ENCODE measurements around the gene HLA-DQB1.
"Not testable (repeated sequence)": the region's sequence is repeated elsewhere in the genome, so short reads cannot be mapped to it uniquely, and the experiment has no call there.

The HLA-DQB1 gene

DNA sequence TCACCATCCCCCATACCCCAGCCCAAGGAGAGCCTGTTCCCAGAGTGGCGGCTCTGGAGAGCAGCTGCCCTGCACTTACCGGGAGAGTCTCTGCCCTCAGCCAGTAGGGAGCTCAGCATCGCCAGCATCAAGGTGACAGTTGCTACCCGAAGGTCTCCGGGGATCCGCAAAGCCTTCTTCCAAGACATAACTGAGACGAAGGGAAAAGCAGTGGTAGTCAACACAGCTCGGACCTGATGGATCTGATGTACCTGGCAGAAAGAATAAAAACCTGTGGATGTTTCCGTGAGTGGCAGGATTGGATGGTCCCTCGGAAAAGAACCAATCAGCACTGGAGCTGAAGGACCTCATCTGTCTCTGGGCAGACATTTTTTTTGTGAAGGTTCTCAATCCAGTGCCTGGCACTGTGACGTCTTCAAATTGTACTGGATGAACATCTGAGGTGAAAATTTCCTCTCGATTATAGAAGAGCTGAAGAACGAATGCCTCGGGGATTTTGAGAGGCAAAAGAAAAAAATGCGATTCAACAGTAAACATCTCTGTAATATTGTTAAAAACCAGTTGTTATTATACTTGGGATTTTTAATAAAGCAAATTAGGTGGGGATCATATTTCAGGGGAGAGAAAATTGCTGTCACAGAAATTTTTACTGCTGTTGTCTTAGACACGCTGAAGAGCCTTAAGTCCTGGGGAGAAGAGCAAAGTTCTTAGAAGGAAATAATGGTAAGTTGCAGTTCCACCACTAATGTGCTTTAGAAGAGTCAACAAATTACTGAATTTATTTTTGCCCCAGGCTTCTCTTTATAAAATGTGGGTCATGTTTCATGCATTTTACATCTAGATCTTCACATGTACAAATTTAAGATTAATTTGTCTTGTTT lies at the start of gene HLA-DQB1:
Gene HLA-DQB1 (minus strand): TSS at position 238 of the 881 bp plus-strand sequence. CDS start 50 bp downstream, at position 188.
- DNase-seq (ENCODE audit: low spot score): peak; percentile 74

DNA sequence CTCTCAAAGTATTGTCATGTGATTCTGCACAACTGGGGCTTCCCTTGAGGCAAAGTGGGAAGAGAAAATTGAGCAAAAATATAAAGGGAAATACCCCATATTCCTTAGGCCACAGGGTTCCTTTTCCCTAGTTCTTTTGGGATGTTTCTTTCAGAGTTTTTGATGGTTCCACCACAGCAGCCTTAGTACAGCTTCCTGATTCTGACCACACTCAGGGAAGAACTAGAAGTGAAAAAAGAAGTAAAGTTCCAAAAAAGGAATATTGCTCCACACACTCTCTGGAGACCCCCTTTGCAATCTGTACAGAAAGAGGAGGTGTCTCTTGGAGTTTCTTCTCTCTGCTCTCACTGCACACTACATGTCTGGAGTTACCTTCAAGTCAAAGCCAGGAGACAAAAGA lies 46.8 kb upstream of the HLA-DQB1 start:
- no peak for DNase-seq (ENCODE audit: low spot score)

DNA sequence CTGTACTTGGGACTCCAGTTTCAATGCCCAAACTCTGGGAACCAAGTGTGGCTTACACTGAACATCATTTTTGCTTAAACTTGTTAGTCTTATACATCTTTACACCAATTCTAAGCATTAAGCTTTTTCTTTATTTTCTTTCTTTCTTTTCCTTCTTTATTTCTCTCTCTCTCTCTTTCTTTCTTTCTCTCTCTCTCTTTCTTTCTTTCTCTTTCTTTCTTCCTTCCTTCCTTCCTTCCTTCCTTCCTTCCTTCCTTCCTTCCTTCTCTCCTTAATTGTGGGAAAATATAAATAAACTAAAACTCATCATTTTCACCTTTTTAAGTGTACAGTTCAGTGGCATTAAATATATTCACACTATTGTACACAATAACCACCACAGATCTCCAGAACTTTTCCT lies 43.2 kb upstream of the HLA-DQB1 start:
- DNase-seq (ENCODE audit: low spot score): no peak

DNA sequence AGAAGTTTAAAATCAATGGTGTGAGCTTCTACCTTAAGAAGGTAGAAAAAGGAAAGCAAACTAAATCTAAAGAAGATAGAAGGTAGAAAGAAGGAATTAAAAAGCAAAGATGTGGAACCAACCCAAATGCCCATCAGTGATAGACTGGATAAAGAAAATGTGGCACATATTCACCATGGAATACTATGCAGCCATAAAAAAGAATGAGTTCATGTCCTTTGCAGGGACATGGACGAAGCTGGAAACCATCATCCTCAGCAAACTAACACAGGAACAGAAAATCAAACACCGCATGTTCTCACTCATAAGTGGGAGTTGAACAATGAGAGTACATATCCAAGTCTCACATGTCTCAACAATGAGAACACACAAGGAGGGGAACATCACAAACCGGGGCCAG lies 38.7 kb upstream of the HLA-DQB1 start:
- not testable (repeated sequence) for DNase-seq (ENCODE audit: low spot score)

DNA sequence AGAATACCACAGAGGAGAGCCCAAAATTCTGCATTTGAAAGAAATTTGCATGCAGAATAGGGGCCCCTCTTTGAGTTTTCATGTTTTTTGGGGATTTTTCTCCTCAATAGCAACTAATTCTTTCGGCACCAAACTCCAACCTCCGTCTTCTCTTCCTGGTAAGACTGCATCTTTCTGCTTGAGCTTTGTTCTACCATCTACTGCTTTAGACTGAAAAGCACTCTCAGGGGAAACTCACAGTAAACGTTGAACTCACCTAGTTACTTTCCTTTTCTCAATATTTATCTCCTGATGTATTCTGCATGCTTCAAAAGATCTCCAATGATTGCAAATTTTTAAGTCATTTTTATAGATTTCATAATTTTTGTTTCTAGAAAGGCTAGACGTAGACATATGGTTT lies 36.9 kb upstream of the HLA-DQB1 start:
- no peak for DNase-seq (ENCODE audit: low spot score)

DNA sequence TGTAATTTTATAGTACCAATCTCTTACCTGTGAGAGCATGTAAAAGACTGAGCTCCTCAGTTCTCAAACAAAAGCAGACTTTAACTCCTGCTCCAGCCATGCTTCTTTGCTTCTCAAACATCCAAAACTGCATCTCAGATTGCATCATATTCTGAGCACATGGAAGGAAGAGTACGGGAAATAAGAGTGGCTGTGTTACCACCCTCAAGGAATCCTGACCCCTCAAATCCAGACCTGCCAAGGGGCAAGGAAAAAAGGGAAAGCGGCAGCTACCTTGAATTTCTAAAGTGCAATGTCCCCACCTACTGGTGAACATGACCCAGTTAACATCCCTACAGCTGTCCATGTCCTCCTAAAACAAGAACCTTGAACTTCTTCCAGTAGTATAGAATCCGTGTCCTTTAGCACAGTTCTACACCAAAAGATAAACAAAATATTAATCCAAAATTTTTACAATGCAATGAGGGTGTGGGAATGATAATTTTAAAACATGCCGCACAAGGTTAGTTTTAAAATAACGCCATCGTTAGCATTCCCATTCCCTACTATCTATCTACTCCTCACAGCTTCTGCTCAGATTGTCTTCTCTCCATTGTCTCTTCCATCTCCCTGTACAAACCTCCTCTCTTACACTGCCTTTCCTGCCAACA lies 34.1 kb upstream of the HLA-DQB1 start:
- DNase-seq (ENCODE audit: low spot score): peak; percentile 78

DNA sequence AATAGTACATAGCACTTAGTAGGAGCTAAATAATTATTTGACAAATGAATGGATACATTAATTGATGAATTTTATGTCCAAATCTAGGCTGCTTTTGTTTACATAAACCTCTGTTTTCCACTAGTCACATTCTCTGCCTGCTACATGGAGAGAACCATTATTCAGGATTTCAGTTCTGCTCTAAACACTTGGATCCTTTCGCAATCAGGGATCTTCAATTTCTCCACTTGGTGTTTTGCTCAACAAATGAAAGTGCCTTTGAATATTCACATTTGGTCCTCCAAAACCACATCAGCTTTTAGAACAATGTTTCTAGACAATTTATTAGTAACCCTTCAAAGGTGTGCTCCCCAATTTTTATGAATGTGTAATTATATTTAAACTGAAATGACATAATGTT lies 30.6 kb upstream of the HLA-DQB1 start:
- no peak for DNase-seq (ENCODE audit: low spot score)

DNA sequence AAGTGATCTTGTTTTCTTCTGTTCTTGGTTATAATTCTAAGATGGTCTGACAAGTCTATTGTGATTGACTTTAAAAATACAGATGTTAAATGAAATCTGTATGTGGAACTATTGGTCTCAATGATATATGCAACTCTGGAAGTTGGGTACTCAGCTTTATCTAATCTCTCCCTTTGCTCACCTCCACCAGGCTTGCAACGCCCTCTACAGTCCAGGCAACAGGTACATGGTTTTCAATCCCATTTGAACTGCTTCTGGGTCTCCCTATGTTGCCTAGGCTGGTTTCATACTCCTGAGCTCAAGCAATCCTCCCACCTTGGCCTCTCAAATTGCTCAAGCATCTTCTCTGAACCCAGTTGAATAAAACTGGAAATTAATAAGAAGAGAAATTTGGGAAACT lies 25.6 kb upstream of the HLA-DQB1 start:
- DNase-seq (ENCODE audit: low spot score): no peak

DNA sequence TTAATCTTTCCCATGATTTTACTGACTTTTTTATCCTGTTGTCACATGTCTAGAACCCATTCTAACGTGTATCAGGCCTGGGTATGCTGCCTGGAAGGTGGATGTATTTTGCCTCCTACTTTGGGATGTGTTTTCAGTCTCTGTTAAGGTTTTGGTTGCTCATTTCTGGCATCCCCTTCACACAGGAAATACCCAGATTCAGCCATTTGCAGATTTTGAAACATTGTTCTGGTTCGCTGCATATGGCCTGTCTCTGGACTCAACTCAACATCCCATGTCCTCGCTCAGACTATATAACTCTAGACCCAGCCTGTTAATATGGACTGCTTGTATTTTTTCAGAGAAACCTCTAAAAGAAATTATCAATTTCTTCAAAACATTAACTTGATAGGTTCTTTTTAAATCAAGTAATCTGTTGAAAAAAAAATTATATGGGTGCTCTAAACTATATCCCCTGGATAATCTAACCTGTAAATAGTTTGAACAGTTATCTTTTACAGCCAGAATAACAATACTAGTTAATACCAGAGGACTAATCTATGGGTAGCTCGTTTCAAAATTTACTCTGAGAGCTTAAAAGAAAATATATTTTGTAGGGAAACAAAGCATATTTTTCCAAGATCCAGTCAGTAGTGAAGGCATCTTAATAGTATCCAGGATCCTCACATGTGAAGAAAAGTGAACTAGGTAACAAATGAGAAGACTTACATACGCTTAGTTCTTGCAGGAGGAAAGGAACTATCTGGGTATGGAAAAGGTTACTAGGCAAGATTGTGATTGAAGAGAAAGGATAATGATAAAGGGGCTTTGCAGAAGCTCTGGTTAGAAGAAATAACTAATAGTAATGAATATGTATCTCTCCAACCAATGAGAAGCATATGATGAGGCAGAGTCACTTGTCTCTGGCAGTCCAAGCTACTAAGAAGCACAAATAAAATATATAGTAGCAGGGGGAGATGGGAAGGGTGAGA lies 23.4 kb upstream of the HLA-DQB1 start:
- DNase-seq (ENCODE audit: low spot score): no peak

DNA sequence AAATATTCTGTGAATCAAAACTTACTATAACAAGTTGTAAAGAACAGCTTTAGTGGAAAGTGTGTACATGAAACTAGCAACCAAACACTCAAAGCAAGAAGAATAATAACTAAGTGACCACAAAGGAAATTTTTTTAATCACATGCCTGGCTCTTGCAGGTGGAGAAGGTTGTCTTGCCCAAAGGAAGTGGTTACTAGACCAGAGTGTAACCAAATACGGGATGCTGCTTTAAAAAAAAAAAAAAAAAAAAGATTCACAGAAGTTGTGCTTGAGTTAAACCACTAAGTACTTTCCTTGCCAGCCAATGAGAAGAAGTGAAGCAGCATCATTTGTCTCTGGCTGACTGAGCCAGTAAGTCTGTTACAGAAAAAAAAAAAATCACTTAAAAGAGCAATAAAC lies 19.1 kb upstream of the HLA-DQB1 start:
- peak; percentile 32 for DNase-seq (ENCODE audit: low spot score)

DNA sequence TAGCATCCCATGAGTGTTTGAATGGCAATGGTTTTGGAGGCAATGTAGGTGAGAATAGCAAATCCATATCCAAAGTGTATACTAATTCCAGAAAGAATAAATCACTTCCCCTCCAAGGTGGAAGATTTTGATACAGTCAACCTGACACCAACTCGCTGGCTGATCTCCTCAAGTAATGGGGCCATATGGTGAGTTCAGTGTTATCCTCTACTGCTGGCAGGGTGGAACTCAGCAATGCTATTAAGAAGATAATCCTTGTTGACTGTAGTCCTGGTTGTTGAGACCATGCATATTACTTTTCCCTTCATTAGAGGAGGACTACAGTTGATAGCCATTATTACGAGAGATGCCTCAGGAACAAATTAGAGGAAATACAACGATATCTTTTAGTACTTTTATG lies 17.8 kb upstream of the HLA-DQB1 start:
- DNase-seq (ENCODE audit: low spot score): no peak

DNA sequence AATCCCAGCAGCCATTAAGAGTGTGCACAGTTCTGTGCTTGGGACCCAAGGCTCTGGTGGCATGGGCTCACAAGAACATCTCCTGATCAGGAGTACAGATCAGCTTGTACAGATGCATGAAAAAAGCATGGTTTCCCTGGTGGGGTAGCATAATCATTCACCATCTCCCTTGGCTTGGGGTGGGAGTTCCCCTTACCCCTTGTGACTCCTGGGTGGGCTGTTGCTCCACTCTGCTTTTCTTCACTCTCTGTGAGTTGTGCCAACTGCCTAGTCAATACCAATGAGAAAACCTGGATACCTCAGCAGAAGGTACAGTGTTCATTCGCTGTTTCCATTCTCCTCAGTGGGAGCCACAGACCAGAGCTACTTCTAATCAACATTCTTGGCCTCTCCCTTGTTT lies 13.6 kb upstream of the HLA-DQB1 start:
- DNase-seq (ENCODE audit: low spot score): no peak

DNA sequence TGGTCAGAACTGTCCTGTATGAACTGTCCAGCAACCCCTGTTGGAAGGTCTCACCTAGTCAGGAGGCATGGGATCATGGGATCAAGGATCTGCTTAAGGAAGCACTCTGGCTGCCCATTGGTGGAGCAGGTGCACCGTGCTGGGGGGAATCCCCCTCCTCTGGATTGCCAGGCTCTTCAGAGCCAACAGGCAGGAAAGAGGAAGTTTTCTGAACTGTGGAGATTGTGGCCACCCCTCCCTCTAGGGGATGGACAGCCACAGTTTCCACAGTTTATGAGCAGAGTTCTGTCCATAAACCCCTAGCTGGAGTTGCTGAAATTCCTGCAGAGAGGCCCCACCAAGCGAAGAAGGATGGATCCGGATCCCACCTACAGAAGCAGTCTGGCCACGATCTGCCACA lies 13.0 kb upstream of the HLA-DQB1 start:
- no peak for DNase-seq (ENCODE audit: low spot score)

DNA sequence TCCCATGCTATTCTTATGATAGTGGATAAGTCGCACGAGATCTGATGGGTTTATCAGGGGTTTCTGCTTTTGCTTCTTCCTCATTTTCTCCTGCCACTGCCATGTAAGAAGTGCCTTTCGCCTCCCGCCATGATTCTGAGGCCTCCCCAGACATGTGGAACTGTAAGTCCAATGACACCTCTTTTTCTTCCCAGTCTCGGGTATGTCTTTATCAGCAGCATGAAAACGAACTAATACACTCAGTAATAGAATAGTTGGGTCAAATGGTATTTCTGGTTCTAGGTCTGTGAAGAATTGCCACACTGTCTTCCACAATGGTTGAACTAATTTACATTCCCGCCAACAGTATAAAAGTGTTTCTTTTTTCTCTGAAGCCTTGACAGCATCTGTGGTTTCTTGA lies 7.7 kb upstream of the HLA-DQB1 start:
- DNase-seq (ENCODE audit: low spot score): not testable (repeated sequence)

DNA sequence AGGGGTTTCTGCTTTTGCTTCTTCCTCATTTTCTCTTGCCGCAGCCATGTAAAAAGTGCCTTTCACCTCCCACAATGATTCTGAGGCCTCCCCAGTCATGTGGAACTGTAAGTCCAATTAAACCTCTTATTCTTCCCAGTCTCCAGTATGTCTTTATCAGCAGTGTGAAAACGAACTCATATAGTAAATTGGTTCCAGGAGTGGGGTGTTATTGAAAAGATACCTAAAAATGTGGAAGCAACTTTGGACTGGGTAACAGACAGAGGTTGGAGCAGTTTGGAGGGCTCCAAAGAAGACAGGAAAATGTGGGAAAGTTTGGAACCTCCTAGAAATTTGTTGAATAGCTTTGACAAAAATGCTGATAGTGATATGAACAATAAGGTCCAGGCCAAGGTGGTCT lies 5.5 kb upstream of the HLA-DQB1 start:
- not testable (repeated sequence) for DNase-seq (ENCODE audit: low spot score)

DNA sequence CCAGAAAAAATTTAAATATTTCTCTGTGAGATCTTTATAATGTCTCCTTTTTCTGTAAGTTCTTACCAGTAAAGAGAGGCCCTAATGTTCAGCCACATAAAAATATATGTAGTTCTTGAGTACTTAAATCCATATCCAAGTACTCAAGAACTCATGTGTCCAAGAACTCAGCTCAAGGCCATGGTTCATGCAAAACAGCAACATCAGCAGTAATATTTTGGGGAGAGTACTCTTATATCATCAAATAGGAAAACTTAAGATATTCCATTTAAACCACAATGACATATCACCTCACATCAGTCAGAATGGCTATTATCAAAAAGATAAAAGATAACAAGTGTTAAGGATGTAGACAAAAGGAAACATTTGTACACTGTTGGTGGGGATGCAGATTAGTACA lies 3.4 kb upstream of the HLA-DQB1 start:
- DNase-seq (ENCODE audit: low spot score): no peak

DNA sequence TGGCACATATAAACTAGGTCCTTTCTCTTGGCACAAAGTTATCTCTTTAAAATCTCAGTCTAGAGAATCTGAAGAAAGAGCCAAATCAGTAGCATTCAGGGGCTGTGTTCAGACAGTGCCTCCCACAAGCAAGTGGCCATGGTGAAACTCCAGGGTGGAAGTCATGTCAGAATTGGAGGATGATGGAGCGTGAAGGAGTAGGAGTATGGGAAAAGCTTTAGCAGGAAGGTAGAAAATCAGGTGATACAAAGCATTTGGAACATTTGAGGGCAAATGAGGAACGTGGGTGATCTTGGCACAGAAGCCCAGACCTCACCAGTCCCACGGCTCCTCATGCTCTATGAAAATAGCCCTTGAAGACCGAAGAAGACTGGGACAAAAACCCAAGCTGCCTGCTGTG lies 2.8 kb upstream of the HLA-DQB1 start:
- DNase-seq (ENCODE audit: low spot score): no peak

DNA sequence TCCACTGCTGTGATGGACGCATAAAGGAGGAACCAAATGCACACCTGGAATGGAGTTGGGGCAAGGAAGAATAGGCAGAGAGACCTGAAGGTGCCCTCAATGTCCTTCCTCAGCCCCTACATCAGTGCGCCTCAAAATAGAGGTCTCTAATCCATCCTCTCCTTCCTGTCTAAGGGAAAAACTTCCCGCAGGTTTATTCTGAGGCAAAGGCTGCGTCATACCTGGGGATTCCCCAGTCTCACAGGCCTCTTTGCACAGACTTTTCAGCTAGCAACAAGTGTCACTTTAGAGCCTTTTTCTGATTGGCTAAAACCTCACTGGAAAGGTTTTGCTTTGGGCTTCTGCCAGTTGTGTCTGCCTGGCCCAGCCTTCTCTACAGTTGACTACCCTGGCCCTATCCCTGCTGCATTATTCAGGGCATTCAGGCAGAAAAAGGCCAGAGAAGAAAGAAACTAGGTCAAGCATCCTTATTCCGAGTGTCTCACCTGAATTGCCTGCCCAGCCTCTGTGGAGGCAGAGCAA lies 1.8 kb upstream of the HLA-DQB1 start:
- peak; percentile 68 for DNase-seq (ENCODE audit: low spot score)

DNA sequence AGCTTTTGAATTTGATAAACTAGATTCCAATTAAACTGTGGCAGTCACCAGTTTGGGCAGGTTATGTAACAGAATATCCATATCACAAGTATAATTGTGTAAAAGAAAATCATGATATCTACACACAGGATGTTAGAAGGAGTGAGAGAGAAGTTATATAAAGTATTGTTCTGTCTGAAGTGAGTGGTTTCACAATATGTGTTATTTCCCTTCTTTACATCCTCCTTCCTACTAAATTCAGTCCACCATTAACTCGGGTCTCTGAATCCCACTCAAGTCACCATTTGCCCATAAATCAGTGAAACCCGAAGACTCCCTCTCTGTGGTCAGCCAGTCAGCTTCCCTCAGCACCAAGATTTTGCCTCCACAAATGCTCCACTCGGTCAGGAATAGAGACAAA lies 796 bp downstream of the HLA-DQB1 start:
- DNase-seq (ENCODE audit: low spot score): no peak

DNA sequence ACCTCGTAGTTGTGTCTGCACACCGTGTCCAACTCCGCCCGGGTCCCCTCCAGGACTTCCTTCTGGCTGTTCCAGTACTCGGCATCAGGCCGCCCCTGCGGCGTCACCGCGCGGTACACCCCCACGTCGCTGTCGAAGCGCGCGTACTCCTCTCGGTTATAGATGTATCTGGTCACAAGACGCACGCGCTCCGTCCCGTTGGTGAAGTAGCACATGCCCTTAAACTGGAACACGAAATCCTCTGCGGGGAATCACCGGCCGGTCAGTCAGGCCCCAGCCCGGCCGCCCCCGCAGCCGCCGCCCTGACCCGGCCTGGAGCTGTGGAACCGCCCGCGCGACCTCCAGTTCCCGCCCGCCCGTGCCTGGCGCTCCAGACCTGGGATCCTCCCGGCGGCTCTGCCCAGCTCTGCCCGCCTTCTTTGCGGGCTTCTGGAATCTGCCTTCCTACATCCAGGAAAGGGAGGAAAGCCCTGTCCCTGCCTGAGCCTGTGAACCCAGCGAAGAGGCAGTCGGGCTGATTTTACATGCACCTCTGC lies 1.6 kb downstream of the HLA-DQB1 start:
- peak; percentile 45 for DNase-seq (ENCODE audit: low spot score)

DNA sequence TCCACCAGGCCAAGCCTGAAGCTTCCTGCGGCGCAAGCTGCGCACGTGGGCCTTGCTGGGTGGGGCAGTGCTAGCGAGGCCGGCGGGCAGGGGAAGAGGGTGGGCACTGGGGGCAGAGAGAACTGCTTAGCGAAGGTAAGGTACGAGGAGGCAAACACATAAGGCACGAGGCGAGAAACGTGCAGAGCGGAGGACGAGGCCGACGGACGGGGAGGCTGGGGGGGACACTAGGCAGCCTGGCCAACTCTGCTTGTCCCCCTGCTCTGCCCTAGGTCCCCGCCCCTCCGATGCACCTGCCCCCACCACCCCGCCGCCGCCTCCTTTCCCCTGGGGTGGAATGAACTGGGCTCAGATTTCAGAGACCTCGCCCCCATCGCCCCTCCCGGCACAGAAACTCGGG lies 2.1 kb downstream of the HLA-DQB1 start:
- no peak for DNase-seq (ENCODE audit: low spot score)

DNA sequence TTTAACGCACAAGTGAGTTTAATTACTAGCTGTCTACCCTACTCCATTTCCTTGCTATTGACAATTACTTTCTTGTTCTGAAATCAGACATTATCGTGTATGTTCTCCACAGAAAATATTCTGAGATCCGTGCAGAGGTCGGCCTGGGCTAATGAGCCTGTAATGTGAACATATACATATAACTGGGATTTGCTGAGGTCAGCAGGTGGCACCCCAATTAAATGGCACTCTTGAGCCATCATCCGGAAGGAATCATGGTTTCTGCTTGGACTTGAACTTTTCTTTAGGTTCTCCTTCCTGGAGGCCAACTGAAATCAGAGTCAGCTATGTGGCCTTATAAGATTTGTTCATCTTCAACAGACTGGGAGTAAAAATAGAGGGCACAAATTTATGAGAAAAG lies 3.6 kb downstream of the HLA-DQB1 start:
- no peak for DNase-seq (ENCODE audit: low spot score)
